ENCODE data around the gene FUCA1.

DNA sequence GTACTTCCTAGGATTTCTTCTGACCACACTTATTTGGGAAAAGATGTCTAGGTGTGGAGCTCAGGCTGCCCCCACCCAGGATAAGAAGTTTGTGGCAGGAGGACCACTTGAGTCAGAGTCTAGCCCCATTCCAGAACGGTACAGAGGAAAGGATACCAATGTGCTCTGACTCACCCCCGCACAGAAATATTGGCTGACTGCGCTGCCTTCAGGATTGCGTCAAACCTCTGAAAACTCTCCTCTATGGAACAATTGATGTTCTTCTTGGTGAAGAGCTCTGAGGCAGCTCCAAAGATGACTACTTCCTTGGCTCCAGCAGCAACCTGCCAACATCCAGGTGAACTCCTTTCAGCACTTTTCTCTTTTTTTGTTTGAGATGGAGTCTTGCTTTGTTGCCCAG is 54.1 kb downstream of the FUCA1 start:
- TF ChIP-seq PPARA (CRISPR knock-in tag; IDR thresholded peaks at IDR 0.05; ENCODE audit: borderline replicate concordance) (no peak), ZFP30 (CRISPR knock-in tag; IDR thresholded peaks at IDR 0.05) (no peak), ZNF8 (CRISPR knock-in tag; IDR thresholded peaks at IDR 0.05) (no peak), ZNF70 (CRISPR knock-in tag; IDR thresholded peaks at IDR 0.05) (no peak), ZFP3 (CRISPR knock-in tag; IDR thresholded peaks at IDR 0.05) (no peak)
